HEK293 (cell line): ENCODE data around the gene CYRIA.
A peak's percentile ranks its signal among the peaks of the same experiment; 100 is the strongest.

Source experiments
- CTCF ChIA-PET: fragments of 350-600 bp; formaldehyde crosslinking; extraction: SDS; loops from one replicate; lab custom pipeline; 2021; ENCODE audit warnings: antibody characterized with exemption; lab: Yijun Ruan, JAX
- POLR2A ChIA-PET: fragments of 300-600 bp; formaldehyde crosslinking; extraction: SDS; loops from one replicate; lab custom pipeline; 2020; ENCODE audit warnings: antibody characterized with exemption, inconsistent platforms; lab: Yijun Ruan, JAX
- H3K27ac ChIP-seq: fragments of 200-500 bp; sonication (Bioruptor generic); 2 replicates; pipeline ENCODE4 v1.5.1; 2014; ENCODE audit warnings: low read depth, low read length, control low read depth, inconsistent platforms; ENCODE audit errors: extremely low read depth
- H3K36me3 ChIP-seq, 2 experiments: fragments of 200-500 bp in 1 of 2; sonication (Bioruptor generic) in 1 of 2; 1 replicate in 1 of 2; 2 replicates in 1 of 2; pipeline ENCODE4 v1.5.1; 2014 to 2017; ENCODE audit warnings: inconsistent platforms in 2 of 2, low read length in 2 of 2; ENCODE audit not compliant: control insufficient read depth in 2 of 2, insufficient read depth in 1 of 2
- H3K4me1 ChIP-seq: fragments of 200-500 bp; sonication (Bioruptor generic); 2 replicates; pipeline ENCODE4 v1.5.1; 2014; ENCODE audit warnings: mild to moderate bottlenecking, low read length, inconsistent platforms; ENCODE audit not compliant: control insufficient read depth, insufficient read depth
- H3K4me3 ChIP-seq: 2 replicates; pipeline ENCODE4 v1.5.1; 2011; ENCODE audit warnings: low read depth, mild to moderate bottlenecking, control low read depth, low read length, moderate library complexity
- H3K9me3 ChIP-seq: fragments of 200-500 bp; sonication (Bioruptor generic); 2 replicates; pipeline ENCODE4 v1.5.1; 2014; ENCODE audit warnings: low read depth, low read length, inconsistent platforms; ENCODE audit not compliant: control insufficient read depth, insufficient read depth
- HOXD13 ChIP-seq: sonication (generic); formaldehyde crosslinking; IDR thresholded peaks from 2 replicates; pipeline ENCODE4 v1.8.0; 2022; ENCODE audit warnings: missing genetic modification reagents, borderline replicate concordance
- INSM2 ChIP-seq: fragments of 450-650 bp; formaldehyde crosslinking; IDR thresholded peaks from 2 replicates; pipeline ENCODE4 v1.5.1; 2016; ENCODE audit warnings: missing biosample characterization, missing genetic modification characterization
- PRDM2 ChIP-seq: fragments of 450-650 bp; formaldehyde crosslinking; IDR thresholded peaks from 2 replicates; pipeline ENCODE4 v1.5.1; 2016; ENCODE audit warnings: missing biosample characterization, missing genetic modification characterization, borderline replicate concordance
- SCRT1 ChIP-seq: fragments of 450-650 bp; formaldehyde crosslinking; IDR thresholded peaks from 2 replicates; pipeline ENCODE4 v1.5.1; 2016; ENCODE audit warnings: missing biosample characterization, missing genetic modification characterization, borderline replicate concordance
- SCRT2 ChIP-seq: fragments of 450-650 bp; formaldehyde crosslinking; IDR thresholded peaks from 2 replicates; pipeline ENCODE4 v1.5.1; 2016; ENCODE audit warnings: missing biosample characterization, missing genetic modification characterization
- SP7 ChIP-seq: fragments of 450-650 bp; formaldehyde crosslinking; IDR thresholded peaks from 2 replicates; pipeline ENCODE4 v1.5.1; 2016; ENCODE audit warnings: missing biosample characterization, missing genetic modification characterization
- WT1 ChIP-seq: fragments of 450-650 bp; formaldehyde crosslinking; IDR thresholded peaks from 2 replicates; pipeline ENCODE4 v1.5.1; 2016; ENCODE audit warnings: missing biosample characterization, missing genetic modification characterization
- YY2 ChIP-seq: fragments of 450-650 bp; formaldehyde crosslinking; IDR thresholded peaks from 2 replicates; pipeline ENCODE4 v1.5.1; 2016; ENCODE audit warnings: missing biosample characterization, missing genetic modification characterization
- ZNF202 ChIP-seq: fragments of 450-650 bp; formaldehyde crosslinking; IDR thresholded peaks from 2 replicates; pipeline ENCODE4 v1.5.1; 2016; ENCODE audit warnings: missing biosample characterization, missing genetic modification characterization, borderline replicate concordance
- ZNF23 ChIP-seq: fragments of 450-650 bp; formaldehyde crosslinking; IDR thresholded peaks from 2 replicates; pipeline ENCODE4 v1.5.1; 2016; ENCODE audit warnings: missing biosample characterization, missing genetic modification characterization, borderline replicate concordance
- ZNF362 ChIP-seq: fragments of 450-650 bp; formaldehyde crosslinking; IDR thresholded peaks from 2 replicates; pipeline ENCODE4 v1.5.1; 2016; ENCODE audit warnings: missing biosample characterization, missing genetic modification characterization
- ZNF398 ChIP-seq: fragments of 450-650 bp; formaldehyde crosslinking; IDR thresholded peaks from 2 replicates; pipeline ENCODE4 v1.5.1; 2017; ENCODE audit warnings: missing biosample characterization, missing genetic modification characterization
- ZNF449 ChIP-seq: fragments of 450-650 bp; formaldehyde crosslinking; IDR thresholded peaks from 2 replicates; pipeline ENCODE4 v1.5.1; 2017; ENCODE audit warnings: missing biosample characterization, mild to moderate bottlenecking, missing genetic modification characterization, moderate library complexity
- ZNF510 ChIP-seq: fragments of 450-650 bp; formaldehyde crosslinking; IDR thresholded peaks from 2 replicates; pipeline ENCODE4 v1.5.1; 2018; ENCODE audit warnings: mild to moderate bottlenecking, missing genetic modification characterization, missing biosample characterization; ENCODE audit not compliant: insufficient replicate concordance
- ZNF514 ChIP-seq: fragments of 450-650 bp; formaldehyde crosslinking; IDR thresholded peaks from 2 replicates; pipeline ENCODE4 v1.5.1; 2016; ENCODE audit warnings: missing biosample characterization, missing genetic modification characterization
- ZNF580 ChIP-seq: fragments of 450-650 bp; formaldehyde crosslinking; IDR thresholded peaks from 2 replicates; pipeline ENCODE4 v1.5.1; 2016; ENCODE audit warnings: missing biosample characterization, missing genetic modification characterization
- ZNF621 ChIP-seq: fragments of 450-650 bp; formaldehyde crosslinking; IDR thresholded peaks from 2 replicates; pipeline ENCODE4 v1.5.1; 2017; ENCODE audit warnings: missing biosample characterization, missing genetic modification characterization
- ZNF654 ChIP-seq: fragments of 450-650 bp; formaldehyde crosslinking; IDR thresholded peaks from 2 replicates; pipeline ENCODE4 v1.5.1; 2016; ENCODE audit warnings: low read depth, missing biosample characterization, missing genetic modification characterization
- ZNF791 ChIP-seq: fragments of 450-650 bp; formaldehyde crosslinking; IDR thresholded peaks from 2 replicates; pipeline ENCODE4 v1.5.1; 2016; ENCODE audit warnings: missing biosample characterization, missing genetic modification characterization

The CYRIA gene

GRCh38 chr2:16684676-16685339 is 19.2 kb upstream of the CYRIA start (continued):
- no peak for TF ChIP-seq ZNF449 (tag by site-specific recombination)
- no peak for TF ChIP-seq ZNF202 (tag by site-specific recombination)
- TF ChIP-seq ZNF621 (tag by site-specific recombination) = no peak
- TF ChIP-seq SP7 (tag by site-specific recombination) = no peak
- no peak for TF ChIP-seq ZNF398 (tag by site-specific recombination)
- TF ChIP-seq, all 188 proteins: peak for 0

- TF ChIP-seq WT1 = no peak
- TF ChIP-seq SCRT2 (tag by site-specific recombination) = peak; percentile 35; the same call in 1 of the 2 replicates
- TF ChIP-seq, all 188 proteins: peak for 1
- no peak overlapping the region for H3K27ac ChIP-seq
- no peak overlapping the region for H3K4me3 ChIP-seq
- POLR2A ChIA-PET = no interaction called here
- H3K4me1 ChIP-seq = no peaks in the 10 kb centered on the region
- CTCF ChIA-PET = no interaction called here
- H3K9me3 ChIP-seq = no peaks in the 10 kb centered on the region
- no peaks in the 10 kb centered on the region for H3K36me3 ChIP-seq
Measured at GRCh38 chr2:16683576-16683975, 17.9 kb upstream of the CYRIA start.

- H3K36me3 ChIP-seq = no peaks in the 10 kb centered on the region
- no peaks in the 10 kb centered on the region for H3K4me1 ChIP-seq
- CTCF ChIA-PET = interaction anchor here (0.7 kb wide), 1 partner anchor 74 kb away, joined by 3 read pairs; no protein-coding TSS in a partner anchor
- H3K27ac ChIP-seq = no peak overlapping the region
- H3K4me3 ChIP-seq = no peak overlapping the region
- H3K9me3 ChIP-seq = no peaks in the 10 kb centered on the region; the same call in 1 of the 2 replicates
- POLR2A ChIA-PET = no interaction called here
- TF ChIP-seq HOXD13 (CRISPR knock-in tag) = no peak
- no peak for TF ChIP-seq ZNF654 (tag by site-specific recombination)
- no peak for TF ChIP-seq YY2 (tag by site-specific recombination)
- TF ChIP-seq ZNF514 = no peak
- no peak for TF ChIP-seq ZNF510 (tag by site-specific recombination)
- no peak for TF ChIP-seq SCRT1 (tag by site-specific recombination)
- no peak for TF ChIP-seq ZNF580 (tag by site-specific recombination)
- TF ChIP-seq INSM2 (tag by site-specific recombination) = no peak
- TF ChIP-seq ZNF362 (tag by site-specific recombination) = no peak
- no peak for TF ChIP-seq PRDM2 (tag by site-specific recombination)
- TF ChIP-seq ZNF23 (tag by site-specific recombination) = no peak
- TF ChIP-seq ZNF791 (tag by site-specific recombination) = no peak
Measured at GRCh38 chr2:16682431-16683118, 16.9 kb upstream of the CYRIA start.
